ENCODE results near the gene VPS8. TPM values are rescaled to one million over a fixed set of nuclear protein-coding genes. Genes with fewer than 3 reads are reported as not detected.

Gene VPS8
- total and polyA plus RNA-seq, 7 donors, result 11.4 to 52.6 (median 30.8) TPM

DNA sequence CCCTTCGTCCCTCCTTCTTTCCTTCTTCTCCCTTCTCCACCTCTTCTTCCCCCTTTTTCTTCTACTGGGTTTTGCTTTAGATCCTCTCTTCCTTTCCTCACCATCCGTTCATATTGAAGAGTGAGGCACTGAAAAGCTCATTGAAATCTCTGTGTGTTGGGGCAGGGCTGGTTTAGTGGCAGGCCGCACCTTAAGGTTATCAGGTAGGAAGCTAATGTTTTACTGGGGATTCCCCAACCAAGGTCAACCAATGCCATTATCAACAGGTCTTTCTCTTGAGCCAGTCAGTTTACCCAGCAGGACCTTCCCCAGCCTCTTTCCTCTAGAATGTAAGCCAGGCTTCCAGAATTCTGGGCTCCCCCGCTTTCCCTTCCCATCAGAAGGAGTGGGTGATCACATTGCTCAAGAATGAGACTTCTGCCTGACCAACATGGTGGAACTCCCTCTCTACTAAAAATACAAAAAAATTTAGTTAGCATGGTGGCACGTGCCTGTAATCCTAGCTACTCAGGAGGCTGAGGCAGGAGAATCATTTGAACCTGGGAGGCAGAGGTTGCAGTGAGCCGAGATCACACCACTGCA, 11.5 kb upstream of the VPS8 start:
- 86 to 96% (median 88%) methylated on average over 6 of the region's 6 CpGs for WGBS, 3 donors
- intact Hi-C loops (cut with DNase I), result no loop called here
- TF ChIP-seq, protein P1, sequence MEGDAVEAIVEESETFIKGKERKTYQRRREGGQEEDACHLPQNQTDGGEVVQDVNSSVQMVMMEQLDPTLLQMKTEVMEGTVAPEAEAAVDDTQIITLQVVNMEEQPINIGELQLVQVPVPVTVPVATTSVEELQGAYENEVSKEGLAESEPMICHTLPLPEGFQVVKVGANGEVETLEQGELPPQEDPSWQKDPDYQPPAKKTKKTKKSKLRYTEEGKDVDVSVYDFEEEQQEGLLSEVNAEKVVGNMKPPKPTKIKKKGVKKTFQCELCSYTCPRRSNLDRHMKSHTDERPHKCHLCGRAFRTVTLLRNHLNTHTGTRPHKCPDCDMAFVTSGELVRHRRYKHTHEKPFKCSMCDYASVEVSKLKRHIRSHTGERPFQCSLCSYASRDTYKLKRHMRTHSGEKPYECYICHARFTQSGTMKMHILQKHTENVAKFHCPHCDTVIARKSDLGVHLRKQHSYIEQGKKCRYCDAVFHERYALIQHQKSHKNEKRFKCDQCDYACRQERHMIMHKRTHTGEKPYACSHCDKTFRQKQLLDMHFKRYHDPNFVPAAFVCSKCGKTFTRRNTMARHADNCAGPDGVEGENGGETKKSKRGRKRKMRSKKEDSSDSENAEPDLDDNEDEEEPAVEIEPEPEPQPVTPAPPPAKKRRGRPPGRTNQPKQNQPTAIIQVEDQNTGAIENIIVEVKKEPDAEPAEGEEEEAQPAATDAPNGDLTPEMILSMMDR (IDR thresholded peaks at IDR 0.05), result no peak

DNA sequence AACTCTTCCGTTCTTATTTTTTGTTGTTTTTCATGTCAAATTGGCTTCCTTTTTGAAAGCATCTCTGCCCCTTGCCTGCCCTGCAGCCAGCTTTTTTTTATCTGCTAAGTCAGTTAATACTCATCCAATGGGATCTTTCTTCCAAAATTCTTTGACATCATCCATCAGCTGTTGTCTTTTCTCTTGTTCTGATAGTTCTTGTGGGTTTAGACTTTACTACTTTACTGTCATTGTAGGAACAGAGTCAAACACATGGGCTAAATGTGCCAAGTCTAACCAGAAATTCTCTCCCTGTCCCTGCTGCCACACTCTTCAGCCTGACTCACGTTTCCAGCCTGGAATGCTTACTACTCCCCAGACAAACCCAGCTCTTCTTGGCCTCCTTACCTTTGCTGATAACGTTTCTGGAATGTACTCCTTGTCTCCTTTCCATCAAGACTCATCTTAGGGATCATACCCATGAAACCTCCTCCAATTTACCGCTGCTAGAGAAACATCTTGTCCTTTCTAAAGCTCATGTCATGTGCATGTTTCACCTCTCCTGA, 10.7 kb upstream of the VPS8 start:
- WGBS, 3 donors, result 42 to 61% (median 46%) methylated on average over 4 of the region's 4 CpGs
- intact Hi-C loops (cut with DNase I), result no loop called here
- no peaks in the 10 kb centered on the region for H3K36me3 ChIP-seq (ENCODE audit: insufficient read depth in 1 of 2, low read depth in 1 of 2)
- TF ChIP-seq, protein P1 (IDR thresholded peaks at IDR 0.05), result no peak
- DNase-seq (no peak), ATAC-seq (no peak)
- H3K9me3 ChIP-seq, result no peaks in the 10 kb centered on the region
- H3K4me3 ChIP-seq, result no peak overlapping the region
- peaks cover 0 to 4% (median 0%) of the 10 kb centered on the region in 3 donors for H3K27me3 ChIP-seq (ENCODE audit: insufficient read depth in 3 of 3, low read length in 2 of 3)
- H3K27ac ChIP-seq, result no peak overlapping the region
- peaks cover 9% of the 10 kb centered on the region for H3K4me1 ChIP-seq

More for the DNA sequence above, 11.5 kb upstream of the VPS8 start:
- Histone ChIP-seq H3K4me3 (no peak overlapping the region), H3K9me3 (no peaks in the 10 kb centered on the region), H3K36me3 (ENCODE audit: insufficient read depth in 1 of 2, low read depth in 1 of 2) (no peaks in the 10 kb centered on the region), H3K4me1 (peaks cover under 1% of the 10 kb centered on the region), H3K27ac (no peak overlapping the region), H3K27me3 (ENCODE audit: insufficient read depth in 3 of 3, low read length in 2 of 3) (peaks cover 0 to 4% (median 0%) of the 10 kb centered on the region in 3 donors)
- ATAC-seq (no peak), DNase-seq (no peak)

DNA sequence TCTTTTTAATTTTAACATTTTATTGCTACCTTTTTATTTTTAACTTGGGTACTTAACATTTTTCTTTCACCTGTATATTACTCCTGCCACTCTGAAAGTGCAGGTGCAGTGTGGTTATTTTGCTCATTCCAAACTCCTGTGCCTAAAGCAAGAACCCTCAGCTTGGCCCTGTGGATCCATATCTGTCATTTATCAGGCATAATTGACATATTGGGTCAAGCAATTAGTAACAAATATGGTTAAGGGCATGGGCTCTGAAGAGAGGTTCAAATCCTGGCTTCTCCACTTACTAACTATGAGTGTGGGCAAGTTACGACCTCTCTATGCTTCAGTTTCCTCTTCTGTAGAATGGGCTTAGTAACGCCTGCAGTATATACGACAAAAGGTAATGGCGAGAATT, 9.8 kb upstream of the VPS8 start:
- Histone ChIP-seq H3K27me3 (ENCODE audit: insufficient read depth in 3 of 3, low read length in 2 of 3) (peaks cover 0 to 4% (median 0%) of the 10 kb centered on the region in 3 donors), H3K27ac (no peak overlapping the region), H3K36me3 (ENCODE audit: insufficient read depth in 1 of 2, low read depth in 1 of 2) (no peaks in the 10 kb centered on the region), H3K9me3 (no peaks in the 10 kb centered on the region), H3K4me1 (peaks cover 13% of the 10 kb centered on the region), H3K4me3 (no peak overlapping the region)
- TF ChIP-seq, protein P1 (IDR thresholded peaks at IDR 0.05), result no peak
- 84 to 99% (median 97%) methylated on average over 4 of the region's 4 CpGs for WGBS, 3 donors
- intact Hi-C loops (cut with DNase I), result no loop called here
- ATAC-seq (no peak), DNase-seq (no peak)

DNA sequence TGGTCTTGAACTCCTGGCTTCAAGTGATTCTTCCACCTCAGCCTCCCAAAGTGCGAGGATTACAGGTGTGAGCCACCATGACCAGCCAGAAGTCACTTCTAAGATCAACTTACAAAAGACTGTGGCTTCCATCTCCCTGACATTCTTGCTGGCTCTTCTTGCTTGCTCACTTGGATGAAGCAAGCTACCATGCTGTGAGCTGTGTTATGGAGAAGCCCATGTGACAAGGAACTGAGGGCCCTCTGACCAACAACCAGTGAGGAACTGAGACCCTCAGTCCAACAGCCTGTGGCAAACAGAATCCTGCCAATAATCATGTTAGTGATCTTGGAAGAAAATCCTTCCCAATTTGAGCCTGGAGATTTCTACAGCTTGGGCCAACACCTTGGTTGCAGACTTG, 7.2 kb upstream of the VPS8 start:
- 87 to 93% (median 91%) methylated on average over 1 of the region's 1 CpG for WGBS, 3 donors
- no peak for ATAC-seq
- intact Hi-C loops (cut with DNase I), result no loop called here
- TF ChIP-seq, protein P1 (IDR thresholded peaks at IDR 0.05), result no peak
- no peaks in the 10 kb centered on the region for H3K27me3 ChIP-seq (ENCODE audit: insufficient read depth in 3 of 3, low read length in 2 of 3)
- H3K36me3 ChIP-seq (ENCODE audit: insufficient read depth in 1 of 2, low read depth in 1 of 2), result no peaks in the 10 kb centered on the region
- H3K27ac ChIP-seq, result no peak overlapping the region
- no peaks in the 10 kb centered on the region for H3K9me3 ChIP-seq
- H3K4me3 ChIP-seq, result no peak overlapping the region
- peaks cover 18% of the 10 kb centered on the region for H3K4me1 ChIP-seq
- DNase-seq, result no peak
